Stimulated activated naive B cell treated with anti-CD40 and anti-IgM and Interleukin-4, amounts not matched to agents 10 μg/mL and 1 μg/mL and 100 μg/mL, for 72 hours (primary cell): ENCODE results near the gene SLC22A13.
"Not testable (repeated sequence)": the region's sequence is repeated elsewhere in the genome, so short reads cannot be mapped to it uniquely, and the experiment has no call there.

Experiments
- ATAC-seq, 2 donors: fragments of 150-1000 bp; cut with Tn5 transposase; replicated peaks; 2 replicates each; pipeline ENCODE4 v1.10.0; 2021; ENCODE audit warnings: moderate library complexity in 1 of 2
- DNase-seq: peaks from one replicate; pipeline ENCODE4 v3.0.0; 2021
- H3K27ac Mint-ChIP-seq: one replicate; pipeline ENCODE4 v1.8.0; 2022; ENCODE audit warnings: mild to moderate bottlenecking, mixed read lengths
- H3K27me3 Mint-ChIP-seq, 2 donors: one replicate each; pipeline ENCODE4 v1.8.0; 2022; ENCODE audit warnings: mixed read lengths in 2 of 2
- H3K36me3 Mint-ChIP-seq, 2 donors: one replicate each; pipeline ENCODE4 v1.8.0; 2022; ENCODE audit warnings: mixed read lengths in 2 of 2, mild to moderate bottlenecking in 1 of 2
- H3K4me1 Mint-ChIP-seq, 2 donors: one replicate each; pipeline ENCODE4 v1.8.0; 2022; ENCODE audit warnings: mixed read lengths in 2 of 2, mild to moderate bottlenecking in 1 of 2
- H3K4me3 Mint-ChIP-seq, 2 donors: one replicate each; pipeline ENCODE4 v1.8.0; 2022; ENCODE audit warnings: mild to moderate bottlenecking in 2 of 2, mixed read lengths in 2 of 2, moderate library complexity in 1 of 2
- H3K9me3 Mint-ChIP-seq, 2 donors: one replicate each; pipeline ENCODE4 v1.8.0; 2022; ENCODE audit warnings: mixed read lengths in 2 of 2, mild to moderate bottlenecking in 1 of 2

The SLC22A13 gene

DNA sequence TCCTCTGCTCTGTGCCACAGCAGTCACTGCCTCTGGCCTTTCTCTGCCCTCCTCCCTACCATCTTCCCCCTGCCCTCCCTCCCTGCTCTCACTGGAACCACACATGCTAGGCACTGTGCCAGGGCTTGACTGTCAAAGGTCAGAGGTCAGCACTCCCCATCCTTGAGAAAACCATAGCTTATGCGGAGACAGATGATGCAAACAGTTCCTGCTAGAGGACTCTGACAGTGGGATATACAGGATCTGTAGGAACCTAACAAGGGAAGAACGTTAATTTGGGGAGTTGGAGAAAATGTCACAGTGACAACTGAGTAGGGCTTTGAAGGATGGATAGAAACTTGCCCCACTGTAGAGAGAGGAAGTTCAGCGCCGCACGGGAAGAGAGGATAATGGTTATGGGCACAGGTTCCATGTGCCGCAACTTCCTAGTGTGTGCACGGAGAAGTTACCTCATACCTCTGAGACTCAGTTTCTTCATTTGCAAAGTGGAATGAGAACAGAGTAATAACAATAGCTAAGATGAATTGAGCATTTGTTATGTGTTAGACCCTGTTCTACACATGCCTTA, 51.7 kb downstream of the SLC22A13 start:
- H3K9me3 Mint-ChIP-seq, result peaks cover 5% of the 10 kb centered on the region in 2 donors
- H3K27ac Mint-ChIP-seq, result no peak overlapping the region
- no peak for ATAC-seq

DNA sequence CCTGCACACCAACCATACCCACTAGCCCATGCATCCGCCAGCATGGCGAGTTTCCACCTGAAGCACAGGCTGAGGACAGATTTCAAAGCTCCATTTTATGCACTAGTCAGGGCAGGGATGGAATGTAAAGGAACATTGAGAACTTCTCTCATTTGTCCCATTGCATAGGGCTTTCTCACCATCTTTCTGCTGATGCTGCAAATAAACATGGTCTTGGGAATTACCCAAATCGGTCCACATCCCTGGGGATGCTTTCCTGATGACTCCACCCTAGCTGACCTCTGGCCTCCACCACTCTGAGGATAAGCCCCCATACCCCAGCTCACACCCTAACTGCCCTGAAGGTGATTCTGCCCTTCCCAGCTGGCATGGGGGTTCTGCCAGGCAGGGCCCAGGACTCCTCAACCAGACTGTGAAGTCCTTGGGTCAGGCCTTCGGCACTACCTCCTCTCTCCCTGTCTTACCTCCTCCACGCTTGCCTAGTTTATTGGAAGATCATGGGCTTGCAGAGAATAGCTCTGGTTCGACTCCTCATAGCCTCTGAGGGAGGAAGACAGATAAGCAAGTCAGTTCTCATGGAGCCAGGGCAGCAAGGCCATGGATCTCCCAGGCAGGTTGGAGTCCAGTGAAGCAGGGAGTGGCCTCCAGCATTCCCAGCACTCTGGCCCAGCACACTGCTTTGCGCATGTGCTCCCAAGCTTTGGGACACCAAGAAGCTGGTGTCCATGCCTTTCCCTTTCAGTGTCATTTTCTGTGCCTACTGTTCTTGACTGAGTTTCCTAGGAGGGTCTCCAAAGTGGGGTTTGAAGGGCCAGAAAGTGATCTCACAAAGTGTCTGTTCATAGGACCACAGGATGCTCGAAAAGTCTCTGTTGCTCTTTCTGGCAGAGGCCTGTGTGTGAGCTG, 53.4 kb downstream of the SLC22A13 start:
- DNase-seq (no peak), ATAC-seq (no peak)
- Mint-ChIP-seq H3K27ac (no peak overlapping the region), H3K4me3 (no peak overlapping the region), H3K4me1 (no peaks in the 10 kb centered on the region), H3K9me3 (peaks cover 5 to 11% of the 10 kb centered on the region in 2 donors), H3K36me3 (no peaks in the 10 kb centered on the region), H3K27me3 (peaks cover 0 to 11% of the 10 kb centered on the region in 2 donors)

More for the DNA sequence above, 51.7 kb downstream of the SLC22A13 start:
- no peaks in the 10 kb centered on the region for H3K36me3 Mint-ChIP-seq
- no peaks in the 10 kb centered on the region for H3K4me1 Mint-ChIP-seq
- H3K4me3 Mint-ChIP-seq, result no peak overlapping the region
- no peak for DNase-seq
- peaks cover 0 to 5% of the 10 kb centered on the region in 2 donors for H3K27me3 Mint-ChIP-seq

GRCh38 chr3:38320638-38321037, 55.0 kb downstream of the SLC22A13 start:
- ATAC-seq, H3K4me3 Mint-ChIP-seq, H3K4me1 Mint-ChIP-seq, DNase-seq, H3K36me3 Mint-ChIP-seq, H3K27ac Mint-ChIP-seq: not testable (repeated sequence)
- peaks cover 5 to 11% of the 10 kb centered on the region in 2 donors for H3K9me3 Mint-ChIP-seq
- peaks cover 0 to 13% of the 10 kb centered on the region in 2 donors for H3K27me3 Mint-ChIP-seq

DNA sequence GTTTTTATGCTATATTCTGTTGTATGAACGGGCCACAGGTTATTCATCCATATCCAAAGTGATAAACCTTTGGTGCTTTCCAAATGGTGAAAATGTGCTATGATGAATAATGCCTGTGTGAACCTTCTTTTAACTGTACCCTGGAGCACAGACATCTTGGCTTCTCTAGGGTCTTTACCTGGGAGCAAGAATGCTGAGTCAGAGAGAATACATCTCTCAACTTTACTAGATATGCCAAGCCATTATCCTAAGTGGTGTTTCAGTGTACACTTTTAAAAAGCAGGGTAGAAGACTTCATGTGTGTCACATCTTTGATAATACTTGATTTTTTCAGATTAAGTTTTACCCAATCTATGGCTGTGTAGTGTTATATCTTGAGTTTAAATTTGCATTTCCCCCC, 57.4 kb downstream of the SLC22A13 start:
- peaks cover 5 to 11% of the 10 kb centered on the region in 2 donors for H3K9me3 Mint-ChIP-seq

DNA sequence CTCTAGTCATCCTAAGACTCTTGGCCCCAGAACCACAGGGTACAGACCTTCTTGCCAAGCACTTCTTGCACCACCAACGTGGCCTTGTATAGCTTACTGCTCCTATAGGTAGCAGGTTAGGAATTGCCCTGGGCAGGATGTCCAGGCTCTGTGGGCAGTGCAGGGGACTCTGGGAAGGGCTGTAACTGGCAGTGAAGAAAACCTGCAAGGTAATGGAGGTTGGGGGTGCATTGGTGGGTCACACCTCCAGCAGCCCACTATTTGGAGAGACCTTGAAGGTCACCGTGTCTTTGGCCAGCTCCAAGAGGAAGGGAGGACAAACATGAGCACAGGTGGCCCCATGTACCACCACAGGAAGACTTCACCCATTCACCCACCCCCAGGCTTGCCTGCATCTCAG, 59.6 kb downstream of the SLC22A13 start:
- Mint-ChIP-seq H3K27me3 (peaks cover 7 to 20% of the 10 kb centered on the region in 2 donors), H3K4me1 (no peaks in the 10 kb centered on the region), H3K36me3 (no peaks in the 10 kb centered on the region), H3K4me3 (no peak overlapping the region), H3K9me3 (peaks cover 5 to 11% of the 10 kb centered on the region in 2 donors), H3K27ac (no peak overlapping the region)
- DNase-seq, result no peak
- no peak for ATAC-seq

More for the DNA sequence above, 57.4 kb downstream of the SLC22A13 start:
- ATAC-seq (no peak), DNase-seq (no peak)
- Mint-ChIP-seq H3K36me3 (no peaks in the 10 kb centered on the region), H3K4me3 (no peak overlapping the region), H3K27ac (no peak overlapping the region), H3K4me1 (no peaks in the 10 kb centered on the region), H3K27me3 (peaks cover 7 to 20% of the 10 kb centered on the region in 2 donors)

DNA sequence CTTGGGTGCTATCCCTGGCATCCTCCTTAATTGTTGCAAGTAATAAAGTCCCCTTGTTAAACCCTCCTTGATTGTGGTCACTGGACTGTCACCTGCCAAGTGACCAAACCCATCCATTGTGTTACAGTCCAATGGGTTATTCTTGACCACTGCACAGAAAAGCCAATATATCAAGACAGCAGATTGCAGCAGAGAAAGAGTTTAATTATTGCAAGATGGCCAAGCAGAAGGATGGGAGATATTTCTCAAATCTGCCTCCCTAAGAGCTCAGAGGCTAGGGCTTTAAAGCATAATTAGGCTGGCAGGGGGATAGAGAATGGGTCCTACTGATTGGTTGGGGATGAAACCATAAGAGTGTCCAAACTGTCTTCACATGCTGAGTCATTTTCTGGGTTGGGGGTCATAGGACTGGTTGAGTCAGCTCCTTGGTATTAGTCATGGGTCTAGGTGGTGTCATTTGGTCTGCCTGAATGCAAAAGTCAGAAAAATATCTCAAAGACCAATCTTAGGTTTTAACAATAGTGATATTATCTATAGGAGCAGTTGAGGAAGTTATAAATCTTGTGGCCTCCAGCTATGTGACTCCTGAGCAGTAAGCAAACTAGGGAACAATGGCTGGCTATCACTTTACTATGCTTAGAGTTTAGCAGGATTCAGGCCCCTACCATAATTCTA, 61.9 kb downstream of the SLC22A13 start:
- DNase-seq, result no peak
- no peak for ATAC-seq
- H3K4me3 Mint-ChIP-seq, result no peak overlapping the region
- no peaks in the 10 kb centered on the region for H3K4me1 Mint-ChIP-seq
- no peak overlapping the region for H3K27ac Mint-ChIP-seq
- peaks cover 7 to 20% of the 10 kb centered on the region in 2 donors for H3K27me3 Mint-ChIP-seq
- no peaks in the 10 kb centered on the region for H3K36me3 Mint-ChIP-seq
- H3K9me3 Mint-ChIP-seq, result peaks cover 0 to 6% of the 10 kb centered on the region in 2 donors
